Astrocyte (in vitro differentiated cells and primary cell): ENCODE results near the gene GNAT1. TPM values are rescaled to one million over a fixed set of nuclear protein-coding genes. Genes with fewer than 3 reads are reported as not detected.
"Not testable (repeated sequence)": the region's sequence is repeated elsewhere in the genome, so short reads cannot be mapped to it uniquely, and the experiment has no call there.

Source experiments
- DNase-seq: peaks from one replicate; pipeline ENCODE4 v3.0.0-alpha.2; 2010; ENCODE audit warnings: low read depth
- FAIRE-seq: peaks from 2 replicates; lab custom pipeline; 2011; peaks lifted over from hg19 to GRCh38; lab: Jason Lieb, UNC
- H2AFZ ChIP-seq: 2 replicates; pipeline ENCODE4 v1.6.0; 2012; ENCODE audit warnings: low read depth, low read length, inconsistent platforms
- H3K27ac ChIP-seq: 2 replicates; pipeline ENCODE4 v1.5.1; 2011; ENCODE audit warnings: low read depth, low read length, inconsistent platforms
- H3K27me3 ChIP-seq: 2 replicates; pipeline ENCODE4 v1.6.0; 2011; ENCODE audit warnings: low read length, inconsistent platforms; ENCODE audit not compliant: insufficient read depth
- H3K36me3 ChIP-seq: 2 replicates; pipeline ENCODE4 v1.5.1; 2011; ENCODE audit warnings: low read length, inconsistent platforms; ENCODE audit not compliant: insufficient read depth
- H3K4me1 ChIP-seq: 2 replicates; pipeline ENCODE4 v1.5.1; 2011; ENCODE audit warnings: low read length, inconsistent platforms; ENCODE audit not compliant: insufficient read depth
- H3K4me2 ChIP-seq: 2 replicates; pipeline ENCODE4 v1.6.0; 2012; ENCODE audit warnings: low read length, inconsistent platforms
- H3K4me3 ChIP-seq: 2 replicates; pipeline ENCODE4 v1.5.1; 2011; ENCODE audit warnings: low read depth, mild to moderate bottlenecking, low read length, inconsistent platforms; ENCODE audit not compliant: insufficient read depth
- H3K79me2 ChIP-seq: 2 replicates; pipeline ENCODE4 v1.6.0; 2012; ENCODE audit warnings: mild to moderate bottlenecking, low read length, inconsistent platforms; ENCODE audit not compliant: insufficient read depth
- H3K9ac ChIP-seq: 2 replicates; pipeline ENCODE4 v1.6.0; 2012; ENCODE audit warnings: mild to moderate bottlenecking, low read length, inconsistent platforms
- H3K9me3 ChIP-seq: 2 replicates; pipeline ENCODE4 v1.5.1; 2012; ENCODE audit warnings: low read depth, mild to moderate bottlenecking, low read length, inconsistent platforms; ENCODE audit not compliant: insufficient read depth
- H4K20me1 ChIP-seq: 2 replicates; pipeline ENCODE4 v1.6.0; 2012; ENCODE audit warnings: low read length, inconsistent platforms; ENCODE audit not compliant: insufficient read depth
- H3K27ac Mint-ChIP-seq: one replicate; pipeline ENCODE4 v1.8.0; 2021; ENCODE audit warnings: mild to moderate bottlenecking, mixed read lengths; ENCODE audit not compliant: unreplicated experiment
- H3K27me3 Mint-ChIP-seq: one replicate; pipeline ENCODE4 v1.8.0; 2021; ENCODE audit warnings: low read depth, mixed read lengths; ENCODE audit not compliant: unreplicated experiment
- H3K36me3 Mint-ChIP-seq: one replicate; pipeline ENCODE4 v1.8.0; 2021; ENCODE audit warnings: low read depth, mixed read lengths; ENCODE audit not compliant: unreplicated experiment
- H3K4me1 Mint-ChIP-seq: one replicate; pipeline ENCODE4 v1.8.0; 2021; ENCODE audit warnings: low read depth, mixed read lengths; ENCODE audit not compliant: unreplicated experiment
- H3K4me3 Mint-ChIP-seq: one replicate; pipeline ENCODE4 v1.8.0; 2021; ENCODE audit warnings: mild to moderate bottlenecking, moderate library complexity, mixed read lengths; ENCODE audit not compliant: unreplicated experiment
- H3K9me3 Mint-ChIP-seq: one replicate; pipeline ENCODE4 v1.8.0; 2021; ENCODE audit warnings: mild to moderate bottlenecking, mixed read lengths; ENCODE audit not compliant: unreplicated experiment
- EZH2 ChIP-seq: IDR thresholded peaks from 2 replicates; pipeline ENCODE4 v1.6.1; 2012; ENCODE audit warnings: mild to moderate bottlenecking, low read length, inconsistent platforms; ENCODE audit not compliant: insufficient read depth
- total RNA-seq: library from RNA; stranded (reverse); gene quantifications from 2 replicates; pipeline ENCODE4 v1.2.1, GENCODE V29; 2021
- TF ChIP-seq, protein P1 (sequence below): IDR thresholded peaks from 2 replicates; pipeline ENCODE4 v1.5.1; 2011; ENCODE audit warnings: low read depth, mild to moderate bottlenecking, inconsistent platforms, low read length, moderate library complexity; ENCODE audit not compliant: insufficient read depth

The GNAT1 gene
- total RNA-seq, 1 donor from 2014 or later: not detected

DNA sequence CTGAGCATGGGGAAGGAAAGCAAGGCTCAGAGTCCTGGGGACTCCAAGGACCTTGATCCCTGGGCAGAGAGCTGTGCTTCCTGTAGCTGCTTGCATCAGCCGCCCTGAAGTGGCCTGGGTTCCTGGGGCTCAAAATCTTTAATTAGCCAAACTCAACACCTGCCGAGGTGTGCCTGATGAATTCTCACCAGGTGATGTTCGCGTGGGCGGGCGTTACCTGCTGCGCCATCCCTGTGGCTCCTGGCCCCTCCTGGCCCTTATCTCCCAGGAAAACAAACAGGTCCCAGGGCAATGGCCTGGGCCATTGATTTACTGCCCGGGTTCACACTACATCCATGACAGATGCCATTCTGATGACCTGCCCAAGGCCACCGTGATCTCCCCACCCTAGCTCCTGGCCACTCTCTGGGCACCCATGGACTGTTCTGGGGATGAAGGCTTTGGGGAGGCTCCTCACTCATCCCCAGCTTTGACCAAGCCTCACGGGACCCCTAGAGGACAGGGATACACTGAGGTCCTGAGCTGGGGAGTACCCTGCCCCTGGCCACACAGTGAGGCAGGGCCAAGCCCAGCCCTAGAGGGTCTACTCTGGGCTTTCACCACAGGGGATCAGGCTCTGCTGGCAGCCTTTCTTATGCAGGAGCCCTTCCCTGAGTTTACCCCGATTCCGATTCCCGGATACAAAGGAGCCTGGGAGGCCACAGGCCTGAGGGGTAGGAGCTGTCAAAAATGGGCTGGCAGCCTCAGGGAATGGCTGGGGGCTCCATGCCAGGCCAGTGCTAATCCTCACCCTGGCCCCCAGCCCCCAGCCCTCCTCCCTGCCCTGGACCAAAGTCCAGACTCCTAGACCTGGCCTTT is 19.3 kb downstream of the GNAT1 start:
- FAIRE-seq (no peak), DNase-seq (no peak)
- Histone ChIP-seq H3K4me2 (no peak overlapping the region), H3K4me3 (no peak overlapping the region), H3K27ac (no peak overlapping the region), H3K9me3 (no peaks in the 10 kb centered on the region), H4K20me1 (no peaks in the 10 kb centered on the region), H3K4me1 (no peaks in the 10 kb centered on the region), H3K27me3 (peaks cover 10% of the 10 kb centered on the region), H3K9ac (no peak overlapping the region), H3K79me2 (no peaks in the 10 kb centered on the region), H2AFZ (no peak overlapping the region), H3K36me3 (no peaks in the 10 kb centered on the region)
- H3K4me1 Mint-ChIP-seq: peaks cover 4% of the 10 kb centered on the region
- H3K9me3 Mint-ChIP-seq: no peaks in the 10 kb centered on the region
- no peaks in the 10 kb centered on the region for H3K36me3 Mint-ChIP-seq
- H3K27ac Mint-ChIP-seq: no peak overlapping the region
- H3K27me3 Mint-ChIP-seq: peaks cover 33% of the 10 kb centered on the region
- TF ChIP-seq, protein P1, sequence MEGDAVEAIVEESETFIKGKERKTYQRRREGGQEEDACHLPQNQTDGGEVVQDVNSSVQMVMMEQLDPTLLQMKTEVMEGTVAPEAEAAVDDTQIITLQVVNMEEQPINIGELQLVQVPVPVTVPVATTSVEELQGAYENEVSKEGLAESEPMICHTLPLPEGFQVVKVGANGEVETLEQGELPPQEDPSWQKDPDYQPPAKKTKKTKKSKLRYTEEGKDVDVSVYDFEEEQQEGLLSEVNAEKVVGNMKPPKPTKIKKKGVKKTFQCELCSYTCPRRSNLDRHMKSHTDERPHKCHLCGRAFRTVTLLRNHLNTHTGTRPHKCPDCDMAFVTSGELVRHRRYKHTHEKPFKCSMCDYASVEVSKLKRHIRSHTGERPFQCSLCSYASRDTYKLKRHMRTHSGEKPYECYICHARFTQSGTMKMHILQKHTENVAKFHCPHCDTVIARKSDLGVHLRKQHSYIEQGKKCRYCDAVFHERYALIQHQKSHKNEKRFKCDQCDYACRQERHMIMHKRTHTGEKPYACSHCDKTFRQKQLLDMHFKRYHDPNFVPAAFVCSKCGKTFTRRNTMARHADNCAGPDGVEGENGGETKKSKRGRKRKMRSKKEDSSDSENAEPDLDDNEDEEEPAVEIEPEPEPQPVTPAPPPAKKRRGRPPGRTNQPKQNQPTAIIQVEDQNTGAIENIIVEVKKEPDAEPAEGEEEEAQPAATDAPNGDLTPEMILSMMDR: no peak
- TF ChIP-seq EZH2: no peak
- H3K4me3 Mint-ChIP-seq: no peak overlapping the region

GRCh38 chr3:50211368-50211717 is 19.9 kb downstream of the GNAT1 start:
- H4K20me1 ChIP-seq, H3K79me2 ChIP-seq, H3K4me1 ChIP-seq, FAIRE-seq, H3K9ac ChIP-seq, H3K4me3 Mint-ChIP-seq, H3K9me3 ChIP-seq, H3K27ac ChIP-seq, H2AFZ ChIP-seq, H3K4me3 ChIP-seq, H3K4me1 Mint-ChIP-seq, H3K9me3 Mint-ChIP-seq, H3K36me3 Mint-ChIP-seq, H3K27me3 ChIP-seq, DNase-seq, H3K27ac Mint-ChIP-seq, H3K4me2 ChIP-seq, H3K36me3 ChIP-seq: not testable (repeated sequence)
- H3K27me3 Mint-ChIP-seq: peaks cover 29% of the 10 kb centered on the region

- no peaks in the 10 kb centered on the region for H3K4me1 ChIP-seq
- no peak overlapping the region for H3K9ac ChIP-seq
- peak; percentile 8 for DNase-seq
- Mint-ChIP-seq H3K36me3 (no peaks in the 10 kb centered on the region), H3K27ac (peak overlapping the region; percentile 75), H3K27me3 (peaks cover 23% of the 10 kb centered on the region), H3K9me3 (no peaks in the 10 kb centered on the region), H3K4me1 (peaks cover 4% of the 10 kb centered on the region), H3K4me3 (no peak overlapping the region)
- no peaks in the 10 kb centered on the region for H3K27me3 ChIP-seq
- no peaks in the 10 kb centered on the region for H3K36me3 ChIP-seq
- H3K4me3 ChIP-seq: no peak overlapping the region
- no peak overlapping the region for H3K27ac ChIP-seq
- no peaks in the 10 kb centered on the region for H3K9me3 ChIP-seq
- no peak overlapping the region for H2AFZ ChIP-seq
- TF ChIP-seq, protein P1: no peak
- no peak for TF ChIP-seq EZH2
- FAIRE-seq: no peak
- H4K20me1 ChIP-seq: no peaks in the 10 kb centered on the region
- H3K4me2 ChIP-seq: no peak overlapping the region
- H3K79me2 ChIP-seq: no peaks in the 10 kb centered on the region
Measured at GRCh38 chr3:50211930-50212329, 20.5 kb downstream of the GNAT1 start.
